H9 (cell line): ENCODE data around the gene DHODH. TPM values are rescaled to one million over a fixed set of nuclear protein-coding genes. Genes with fewer than 3 reads are reported as not detected.

Experiments
- DNase-seq: peaks from one replicate; pipeline ENCODE4 v3.0.0-alpha.2; 2017
- H2AFZ ChIP-seq: one replicate; pipeline ENCODE4 v1.6.1; 2013; ENCODE audit warnings: mild to moderate bottlenecking, low read length, control low read depth, moderate library complexity
- H2AK5ac ChIP-seq: 2 replicates; pipeline ENCODE4 v1.6.1; 2013; ENCODE audit warnings: low read length, control low read depth, mixed read lengths; ENCODE audit not compliant: insufficient read length
- H2BK120ac ChIP-seq: one replicate; pipeline ENCODE4 v1.6.1; 2013; ENCODE audit warnings: low read depth, mild to moderate bottlenecking, low read length, control low read depth, inconsistent platforms; ENCODE audit not compliant: poor library complexity, severe bottlenecking
- H2BK12ac ChIP-seq: 2 replicates; pipeline ENCODE4 v1.6.1; 2013; ENCODE audit warnings: low read length, control low read depth, mixed read lengths, low read depth; ENCODE audit not compliant: insufficient read length
- H2BK15ac ChIP-seq: 2 replicates; pipeline ENCODE4 v1.6.1; 2013; ENCODE audit warnings: low read depth, low read length, control low read depth
- H2BK20ac ChIP-seq: one replicate; pipeline ENCODE4 v1.6.1; 2013; ENCODE audit warnings: low read depth, mild to moderate bottlenecking, low read length, control low read depth, inconsistent platforms; ENCODE audit not compliant: poor library complexity, severe bottlenecking
- H2BK5ac ChIP-seq: 2 replicates; pipeline ENCODE4 v1.6.1; 2013; ENCODE audit warnings: low read length, control low read depth, mixed read lengths; ENCODE audit not compliant: insufficient read length
- H3K14ac ChIP-seq: 2 replicates; pipeline ENCODE4 v1.6.1; 2013; ENCODE audit warnings: low read length, control low read depth; ENCODE audit not compliant: insufficient read depth
- H3K18ac ChIP-seq: 2 replicates; pipeline ENCODE4 v1.6.1; 2013; ENCODE audit warnings: low read depth, mild to moderate bottlenecking, mixed read lengths, low read length, control low read depth; ENCODE audit not compliant: insufficient read length
- H3K23ac ChIP-seq: 2 replicates; pipeline ENCODE4 v1.6.1; 2013; ENCODE audit warnings: low read length, control low read depth, mixed read lengths, low read depth; ENCODE audit not compliant: insufficient read length
- H3K23me2 ChIP-seq: 2 replicates; pipeline ENCODE4 v1.6.1; 2013; ENCODE audit warnings: low read depth, mild to moderate bottlenecking, mixed read lengths, low read length, control low read depth; ENCODE audit not compliant: insufficient read length, poor library complexity, severe bottlenecking
- H3K27ac ChIP-seq: 2 replicates; pipeline ENCODE4 v1.5.1; 2013; ENCODE audit warnings: low read length, control low read depth, mixed read lengths, low read depth; ENCODE audit not compliant: insufficient read length
- H3K27me3 ChIP-seq: 2 replicates; pipeline ENCODE4 v1.6.1; 2013; ENCODE audit warnings: low read length, control low read depth, inconsistent platforms; ENCODE audit not compliant: insufficient read depth
- H3K4ac ChIP-seq: 2 replicates; pipeline ENCODE4 v1.6.1; 2013; ENCODE audit warnings: low read depth, mild to moderate bottlenecking, control low read depth, inconsistent platforms, low read length, moderate library complexity
- H3K4me1 ChIP-seq: 2 replicates; pipeline ENCODE4 v1.6.1; 2013; ENCODE audit warnings: low read length, control low read depth, inconsistent platforms; ENCODE audit not compliant: insufficient read depth
- H3K4me2 ChIP-seq: 2 replicates; pipeline ENCODE4 v1.6.1; 2013; ENCODE audit warnings: low read length, control low read depth, mixed read lengths; ENCODE audit not compliant: insufficient read length, insufficient read depth
- H3K56ac ChIP-seq: 2 replicates; pipeline ENCODE4 v1.6.1; 2013; ENCODE audit warnings: low read depth, mild to moderate bottlenecking, mixed read lengths, low read length, control low read depth; ENCODE audit not compliant: insufficient read length
- H3K79me1 ChIP-seq: 2 replicates; pipeline ENCODE4 v1.6.1; 2013; ENCODE audit warnings: low read depth, mild to moderate bottlenecking, moderate library complexity, low read length, control low read depth, inconsistent platforms; ENCODE audit not compliant: insufficient read depth, poor library complexity, severe bottlenecking
- H3K79me2 ChIP-seq: 2 replicates; pipeline ENCODE4 v1.6.1; 2013; ENCODE audit warnings: low read length, control low read depth, inconsistent platforms; ENCODE audit not compliant: insufficient read depth
- H3K9ac ChIP-seq: 2 replicates; pipeline ENCODE4 v1.6.1; 2013; ENCODE audit warnings: low read length, control low read depth, mixed read lengths; ENCODE audit not compliant: insufficient read length; ENCODE audit errors: extremely low read depth
- H3K9me3 ChIP-seq: one replicate; pipeline ENCODE4 v1.6.1; 2013; ENCODE audit warnings: low read depth, low read length, inconsistent platforms; ENCODE audit not compliant: control insufficient read depth
- H3T11ph ChIP-seq: one replicate; pipeline ENCODE4 v1.6.1; 2013; ENCODE audit warnings: mild to moderate bottlenecking, low read length, control low read depth, inconsistent platforms
- H4K20me1 ChIP-seq: one replicate; pipeline ENCODE4 v1.6.1; 2013; ENCODE audit not compliant: control insufficient read depth, insufficient read length, insufficient read depth
- H4K5ac ChIP-seq: 2 replicates; pipeline ENCODE4 v1.6.1; 2013; ENCODE audit warnings: low read depth, mild to moderate bottlenecking, mixed read lengths, low read length, control low read depth; ENCODE audit not compliant: insufficient read length
- H4K8ac ChIP-seq: replicated peaks from 2 replicates; pipeline ENCODE4 v1.6.1; 2013; ENCODE audit warnings: low read length, control low read depth, mixed read lengths, low read depth; ENCODE audit not compliant: insufficient read length
- H4K91ac ChIP-seq: 2 replicates; pipeline ENCODE4 v1.6.1; 2013; ENCODE audit warnings: low read depth, mild to moderate bottlenecking, moderate library complexity, mixed read lengths, low read length, control low read depth; ENCODE audit not compliant: insufficient read length
- H3K27ac Mint-ChIP-seq, 3 experiments: 2 replicates in 2 of 3; 3 replicates in 1 of 3; pipeline ENCODE4 v1.8.0; 2020 to 2021; ENCODE audit warnings: mixed read lengths in 3 of 3, mild to moderate bottlenecking in 1 of 3, moderate library complexity in 1 of 3
- H3K27me3 Mint-ChIP-seq: 2 replicates; pipeline ENCODE4 v1.8.0; 2021; ENCODE audit warnings: low read depth, mild to moderate bottlenecking, moderate library complexity, mixed read lengths
- H3K36me3 Mint-ChIP-seq, 3 experiments: 2 replicates in 2 of 3; 3 replicates in 1 of 3; pipeline ENCODE4 v1.8.0; 2020 to 2021; ENCODE audit warnings: low read depth in 3 of 3, mixed read lengths in 3 of 3; ENCODE audit not compliant: insufficient read depth in 1 of 3
- H3K4me1 Mint-ChIP-seq, 2 experiments: 2 replicates each; pipeline ENCODE4 v1.8.0; 2020; ENCODE audit warnings: mixed read lengths in 2 of 2
- H3K4me3 Mint-ChIP-seq, 2 experiments: 2 replicates in 1 of 2; 3 replicates in 1 of 2; pipeline ENCODE4 v1.8.0; 2020 to 2021; ENCODE audit warnings: mild to moderate bottlenecking in 2 of 2, mixed read lengths in 2 of 2, moderate library complexity in 1 of 2
- H3K9me3 Mint-ChIP-seq, 2 experiments: 2 replicates in 1 of 2; 3 replicates in 1 of 2; pipeline ENCODE4 v1.8.0; 2020; ENCODE audit warnings: mild to moderate bottlenecking in 2 of 2, mixed read lengths in 2 of 2, moderate library complexity in 1 of 2
- WGBS: extraction: QIAGEN DNeasy Blood & Tissue Kit; methylation state at CpG from one replicate; pipeline ENCODE4 v1.1.7; 2013; ENCODE audit warnings: missing lambda C conversion rate, low lambda C conversion rate, mixed read lengths; ENCODE audit not compliant: insufficient read length; ENCODE audit errors: extremely low coverage; 5-methylcytosine and 5-hydroxymethylcytosine counted together
- total RNA-seq: library from RNA; stranded (reverse); gene quantifications from 2 replicates; pipeline ENCODE4 v1.2.1, GENCODE V29; 2021
- TF ChIP-seq, protein P1 (sequence below): fragments of 200-600 bp; sonication (generic); conservative IDR thresholded peaks from 3 replicates; pipeline ENCODE4 v1.8.0; 2021; ENCODE audit warnings: antibody characterized with exemption, mild to moderate bottlenecking

Gene DHODH
- total RNA-seq, 1 experiment from 2014 or later, result 16.4 TPM

DNA sequence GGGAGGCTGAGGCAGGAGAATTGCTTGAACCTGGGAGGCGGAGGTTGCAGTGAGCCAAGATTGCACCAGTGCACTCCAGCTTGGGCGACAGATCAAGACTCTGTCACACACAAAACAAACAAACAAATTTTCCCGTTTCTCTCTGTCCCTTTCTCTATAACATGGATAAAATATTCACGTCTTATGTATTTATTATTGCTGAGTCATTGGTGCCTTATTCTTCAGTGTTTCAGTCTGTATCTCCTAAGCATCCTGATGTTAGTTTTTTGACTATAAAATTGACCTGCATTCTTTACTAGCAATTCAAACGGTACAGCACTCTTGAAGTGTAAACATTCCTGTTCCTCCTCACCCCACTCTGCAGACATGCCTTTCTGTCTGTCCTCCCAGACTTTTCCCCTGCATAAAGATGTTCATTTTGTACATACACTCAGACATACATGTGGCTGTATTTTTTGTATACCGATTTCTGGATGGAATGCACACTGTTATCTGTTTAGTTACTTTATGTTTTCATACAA lies 16.4 kb downstream of the DHODH start:
- Histone ChIP-seq H3K14ac (no peak overlapping the region), H3K9ac (no peak overlapping the region), H3K9me3 (no peaks in the 10 kb centered on the region), H3K27me3 (no peaks in the 10 kb centered on the region), H3K4ac (no peak overlapping the region), H2AFZ (no peak overlapping the region), H4K8ac (no peak overlapping the region), H2BK12ac (no peak overlapping the region), H3K18ac (no peak overlapping the region), H4K20me1 (no peaks in the 10 kb centered on the region), H2AK5ac (no peak overlapping the region), H3T11ph (no peak overlapping the region), H3K79me1 (no peaks in the 10 kb centered on the region), H3K23ac (no peak overlapping the region), H4K5ac (no peak overlapping the region), H3K56ac (no peak overlapping the region), H3K23me2 (no peaks in the 10 kb centered on the region), H2BK120ac (no peak overlapping the region), H2BK15ac (no peak overlapping the region), H4K91ac (no peak overlapping the region), H2BK20ac (no peak overlapping the region), H3K79me2 (no peaks in the 10 kb centered on the region), H3K4me1 (no peaks in the 10 kb centered on the region), H2BK5ac (no peak overlapping the region), H3K27ac (no peak overlapping the region), H3K4me2 (no peak overlapping the region)
- H3K4me3 Mint-ChIP-seq, result no peak overlapping the region
- DNase-seq, result no peak
- peak overlapping the region in 1 of 3 experiments; percentile 19; a peak in 1 of 7 replicates for H3K27ac Mint-ChIP-seq
- H3K36me3 Mint-ChIP-seq, result peaks cover 11 to 36% (median 34%) of the 10 kb centered on the region in 3 experiments; a peak in 6 of 7 replicates
- TF ChIP-seq, protein P1, sequence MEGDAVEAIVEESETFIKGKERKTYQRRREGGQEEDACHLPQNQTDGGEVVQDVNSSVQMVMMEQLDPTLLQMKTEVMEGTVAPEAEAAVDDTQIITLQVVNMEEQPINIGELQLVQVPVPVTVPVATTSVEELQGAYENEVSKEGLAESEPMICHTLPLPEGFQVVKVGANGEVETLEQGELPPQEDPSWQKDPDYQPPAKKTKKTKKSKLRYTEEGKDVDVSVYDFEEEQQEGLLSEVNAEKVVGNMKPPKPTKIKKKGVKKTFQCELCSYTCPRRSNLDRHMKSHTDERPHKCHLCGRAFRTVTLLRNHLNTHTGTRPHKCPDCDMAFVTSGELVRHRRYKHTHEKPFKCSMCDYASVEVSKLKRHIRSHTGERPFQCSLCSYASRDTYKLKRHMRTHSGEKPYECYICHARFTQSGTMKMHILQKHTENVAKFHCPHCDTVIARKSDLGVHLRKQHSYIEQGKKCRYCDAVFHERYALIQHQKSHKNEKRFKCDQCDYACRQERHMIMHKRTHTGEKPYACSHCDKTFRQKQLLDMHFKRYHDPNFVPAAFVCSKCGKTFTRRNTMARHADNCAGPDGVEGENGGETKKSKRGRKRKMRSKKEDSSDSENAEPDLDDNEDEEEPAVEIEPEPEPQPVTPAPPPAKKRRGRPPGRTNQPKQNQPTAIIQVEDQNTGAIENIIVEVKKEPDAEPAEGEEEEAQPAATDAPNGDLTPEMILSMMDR, result no peak
- H3K27me3 Mint-ChIP-seq, result no peaks in the 10 kb centered on the region
- no CpG with 5 or more reads among the region's 6 CpGs for WGBS
- no peaks in the 10 kb centered on the region for H3K9me3 Mint-ChIP-seq
- H3K4me1 Mint-ChIP-seq, result no peaks in the 10 kb centered on the region
